HG02571 (cell line): ENCODE measurements around the gene ZNF841.
"Not testable (repeated sequence)": the region's sequence is repeated elsewhere in the genome, so short reads cannot be mapped to it uniquely, and the experiment has no call there.

Experiments
- ATAC-seq: cut with Tn5 transposase; IDR thresholded peaks from one replicate; pipeline ENCODE4 v1.9.1; 2021; ENCODE audit warnings: mild to moderate bottlenecking, moderate library complexity; ENCODE audit not compliant: unreplicated experiment

The ZNF841 gene

GRCh38 chr19:52095172-52096014, at the start of gene ZNF841:
Gene ZNF841, minus strand, starts transcription at chr19:52095765. Its CDS starts 10,964 bp downstream, at chr19:52084801.
- no peak for ATAC-seq

DNA sequence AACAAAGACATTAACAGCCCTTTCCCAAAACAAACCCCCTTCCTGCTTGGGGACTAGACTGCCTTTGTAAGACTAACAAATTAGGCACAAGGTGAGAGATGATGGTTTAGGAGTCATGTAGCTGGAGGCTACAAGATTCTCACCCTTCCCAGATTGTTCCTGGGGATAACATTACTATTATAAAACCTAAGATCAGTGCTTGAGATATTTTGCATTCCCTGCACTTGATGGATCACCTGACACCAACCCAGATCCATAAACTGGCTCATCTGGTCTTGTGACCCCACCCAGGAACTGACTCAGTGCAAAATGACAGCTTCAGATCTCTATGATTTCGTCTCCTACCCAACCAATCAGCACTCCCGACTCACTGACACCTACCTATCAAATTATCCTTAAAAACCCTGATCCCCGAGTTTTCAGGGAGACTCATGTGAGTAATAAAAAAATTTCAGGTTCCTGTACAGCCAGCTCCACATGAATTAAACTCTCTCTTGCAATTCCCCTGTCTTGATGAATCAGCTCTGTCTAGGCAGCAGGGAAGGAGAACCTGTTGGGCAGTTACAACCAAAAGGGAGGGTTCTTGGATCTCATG, 46.5 kb upstream of the ZNF841 start:
- ATAC-seq: no peak

- ATAC-seq: no peak
These were observed 45.6 kb upstream of the ZNF841 start for GRCh38 chr19:52141203-52141602.

- peak; percentile 86 for ATAC-seq
These were observed 44.6 kb upstream of the ZNF841 start for GRCh38 chr19:52140032-52140710.

DNA sequence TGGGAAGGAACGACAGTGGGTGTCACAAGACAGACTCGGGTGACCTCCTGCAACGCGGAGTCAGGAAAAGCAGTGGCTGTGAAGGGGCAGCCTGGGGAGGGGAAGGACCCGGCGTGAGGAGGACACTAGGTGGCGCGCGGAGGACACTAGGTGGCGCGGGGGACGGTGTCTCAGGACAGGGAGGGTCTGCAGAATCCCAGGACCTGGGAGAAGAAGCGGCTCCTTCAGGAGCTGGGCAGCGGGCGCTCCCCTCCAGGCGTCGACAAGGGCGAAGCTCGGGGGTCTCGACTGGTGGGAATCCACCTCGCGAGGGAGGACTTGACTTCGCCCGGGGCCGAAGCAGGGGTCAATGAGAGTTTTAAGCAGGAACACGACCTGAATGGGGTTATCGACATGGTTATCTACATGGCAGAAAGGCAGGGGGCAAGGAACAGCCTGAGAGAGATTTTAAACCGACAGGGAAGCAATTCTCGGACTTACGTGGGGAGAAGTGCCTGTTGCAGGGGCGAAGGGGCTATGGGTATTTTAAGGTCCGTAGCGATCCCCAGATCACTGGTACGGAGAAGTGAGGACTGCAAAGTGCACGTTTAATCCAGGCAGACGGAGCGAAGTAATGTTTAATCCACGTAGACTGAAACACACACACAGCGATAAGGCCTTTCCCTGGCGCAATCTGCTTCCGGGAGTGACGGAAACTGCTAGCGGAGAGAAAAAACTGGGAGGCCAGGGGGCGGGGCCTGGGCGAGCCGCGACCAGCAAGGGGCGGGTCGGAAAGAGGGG, 43.9 kb upstream of the ZNF841 start, which contains the start of gene ZNF616:
TSS of gene ZNF616 (minus strand) at position 687 of the 780 bp plus-strand sequence. CDS start 9,426 bp downstream, outside the sequence.
- peak; percentile 51 for ATAC-seq

- ATAC-seq: no peak
These were observed 43.4 kb upstream of the ZNF841 start for GRCh38 chr19:52138983-52139251.

- ATAC-seq: no peak
These were observed 42.9 kb upstream of the ZNF841 start for GRCh38 chr19:52138278-52138982.

- no peak for ATAC-seq
These were observed 24.7 kb upstream of the ZNF841 start for GRCh38 chr19:52120286-52120685.

DNA sequence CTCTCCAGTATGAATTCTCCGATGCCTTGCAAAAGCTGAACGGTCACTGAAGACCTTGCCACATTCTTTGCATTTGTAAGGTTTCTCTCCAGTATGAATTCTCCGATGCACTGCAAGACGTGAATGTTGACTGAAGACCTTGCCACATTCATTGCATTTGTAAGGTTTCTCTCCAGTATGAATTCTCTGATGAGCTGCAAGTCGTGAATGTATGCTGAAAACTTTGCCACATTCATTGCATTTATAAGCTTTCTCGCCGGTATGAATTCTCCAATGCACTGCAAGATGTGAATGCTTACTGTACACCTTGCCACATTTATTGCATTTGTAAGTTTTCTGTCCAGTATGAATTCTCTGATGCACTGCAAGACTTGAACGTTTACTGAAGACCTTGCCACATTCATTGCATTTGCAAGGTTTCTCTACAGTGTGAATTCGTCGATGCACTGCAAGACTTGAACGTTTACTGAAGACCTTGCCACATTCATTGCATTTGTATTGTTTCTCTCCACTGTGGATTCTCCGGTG, 20.0 kb upstream of the ZNF841 start:
- no peak for ATAC-seq

- no peak for ATAC-seq
These were observed 19.1 kb upstream of the ZNF841 start for GRCh38 chr19:52114691-52115090.

DNA sequence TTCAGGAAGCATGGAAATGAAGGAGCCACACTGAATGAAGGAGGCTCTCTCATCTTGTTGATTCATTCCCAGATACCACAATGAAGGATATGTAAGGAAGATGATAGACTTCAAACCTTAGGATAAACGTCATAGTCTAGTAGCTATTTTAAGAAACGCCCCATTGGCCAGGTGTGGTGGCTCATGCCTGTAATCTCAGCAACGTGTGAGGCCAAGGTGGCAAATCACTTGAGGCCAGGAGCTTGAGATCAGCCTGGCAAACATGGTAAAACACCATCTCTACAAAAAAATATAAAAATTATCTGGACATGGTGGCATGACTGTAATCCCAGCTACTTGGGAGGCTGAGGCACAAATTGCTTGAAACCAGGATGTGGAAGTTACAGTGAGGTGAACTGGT, 17.1 kb upstream of the ZNF841 start:
- no peak for ATAC-seq

DNA sequence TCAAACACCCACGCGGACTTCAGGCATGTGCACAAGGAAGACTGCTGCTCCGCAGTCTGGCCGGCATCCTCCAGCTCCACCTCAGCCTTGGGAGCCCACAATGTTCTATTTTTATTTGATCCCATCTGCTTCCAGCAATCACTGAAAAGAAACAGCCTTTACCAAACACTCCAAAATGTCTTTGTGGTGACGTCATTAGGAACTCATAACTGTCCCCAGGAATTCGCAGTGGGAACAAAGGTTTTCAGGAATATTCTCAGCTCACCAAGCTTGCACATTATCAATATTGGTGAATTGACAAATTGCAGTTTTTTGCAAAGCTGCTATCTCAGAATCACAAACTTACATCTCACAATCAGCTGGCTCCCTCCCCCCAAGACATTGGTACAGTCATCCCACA, 15.2 kb upstream of the ZNF841 start:
- ATAC-seq: no peak

- ATAC-seq: no peak
These were observed 7.2 kb upstream of the ZNF841 start for GRCh38 chr19:52102782-52103181.

- ATAC-seq: no peak
These were observed 6.4 kb upstream of the ZNF841 start for GRCh38 chr19:52101866-52102562.

DNA sequence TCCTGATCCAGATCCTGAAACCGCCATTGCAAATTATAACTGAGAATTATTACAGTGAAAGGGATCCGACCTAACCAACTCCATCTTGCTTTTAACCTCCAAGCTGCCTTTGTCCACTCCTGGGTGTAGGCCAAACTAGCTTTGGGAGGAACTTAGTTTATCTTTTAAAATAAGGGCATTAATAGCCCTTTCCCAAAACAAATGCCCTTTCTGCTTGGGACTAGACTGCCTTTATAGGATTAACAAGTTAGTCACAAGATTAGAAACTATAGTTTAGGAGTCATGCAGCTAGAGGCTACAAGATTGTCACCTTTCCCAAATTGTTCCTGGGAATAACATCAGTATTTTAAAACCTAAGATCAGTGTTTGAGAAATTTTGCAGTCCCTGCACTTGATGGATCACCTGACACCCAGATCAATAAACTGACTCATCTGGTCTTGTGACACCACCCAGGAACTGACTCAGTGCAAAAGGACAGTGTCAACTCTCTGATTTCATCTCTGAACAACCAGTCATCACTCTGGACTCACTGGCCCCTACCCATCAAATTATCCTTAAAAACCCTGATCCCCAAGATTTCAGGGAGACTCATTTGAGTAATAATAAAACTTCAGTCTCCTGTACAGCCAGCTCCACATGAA, 4.1 kb upstream of the ZNF841 start:
- no peak for ATAC-seq

DNA sequence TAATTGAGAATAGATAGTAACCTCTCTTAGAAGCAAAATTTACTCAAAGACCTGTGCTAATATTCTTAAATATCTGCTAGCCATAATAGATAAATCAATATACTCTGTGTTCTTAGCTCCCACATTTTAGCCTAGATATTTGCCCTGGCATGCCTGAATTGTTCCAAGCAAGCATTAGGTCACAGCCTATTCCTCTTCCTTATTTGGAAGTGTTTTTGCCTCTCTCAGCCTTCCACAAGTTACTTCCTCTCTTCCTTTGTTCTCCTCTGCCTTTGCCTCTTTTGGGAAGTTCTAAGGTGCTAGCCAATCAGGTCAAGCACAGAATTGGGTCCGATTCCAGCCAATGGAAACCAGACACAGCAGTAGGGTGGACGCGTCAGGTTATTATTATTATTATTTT, 851 bp upstream of the ZNF841 start:
- not testable (repeated sequence) for ATAC-seq

DNA sequence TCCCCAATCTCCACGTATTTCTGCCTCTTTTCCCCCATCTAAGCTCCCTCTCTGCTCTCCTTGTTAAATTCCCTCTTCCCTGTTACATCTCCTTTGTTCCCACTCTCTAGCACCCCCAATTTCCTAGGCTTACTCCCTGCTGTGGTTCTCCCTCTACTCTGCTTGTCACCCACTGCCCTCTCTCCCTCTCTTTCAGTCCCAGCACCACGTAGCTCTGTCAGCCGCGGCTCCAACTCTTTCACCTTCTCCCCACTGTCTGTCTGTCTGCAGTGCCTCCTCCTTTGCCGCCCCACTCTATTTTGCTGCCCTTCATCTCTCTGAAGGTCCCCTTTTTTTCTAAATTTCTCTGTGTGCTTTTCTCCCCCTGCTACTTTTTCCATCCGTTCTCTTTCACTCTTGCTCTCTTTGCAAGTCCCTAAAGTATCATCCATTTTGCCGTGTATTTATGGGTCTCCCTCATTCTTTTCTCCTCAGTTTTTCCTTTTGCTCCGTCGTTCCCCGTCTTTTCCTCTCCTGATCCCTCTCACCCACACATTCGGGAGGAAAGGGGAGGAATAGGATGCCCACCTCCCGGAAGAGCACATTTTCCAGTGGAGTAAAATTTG, 937 bp downstream of the ZNF841 start:
- no peak for ATAC-seq

DNA sequence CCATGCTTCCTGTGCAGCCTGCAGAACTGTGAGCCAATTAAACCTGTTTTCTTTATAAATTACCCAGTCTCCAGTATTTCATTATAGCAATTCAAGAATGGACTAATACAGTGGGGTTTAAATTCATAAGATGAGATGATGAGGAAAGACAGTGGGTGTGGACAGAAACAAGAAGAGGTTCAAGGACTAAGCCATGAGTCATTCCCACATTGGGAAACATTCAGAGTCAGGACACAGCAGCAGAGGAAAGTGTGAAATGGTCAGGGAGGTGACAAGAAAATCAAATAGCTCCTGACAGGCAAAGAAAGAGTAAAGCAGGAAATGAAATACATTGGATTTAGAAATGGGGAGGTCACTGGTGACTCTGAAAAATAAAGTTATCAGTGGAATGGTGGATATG, 9.1 kb downstream of the ZNF841 start:
- ATAC-seq: no peak

DNA sequence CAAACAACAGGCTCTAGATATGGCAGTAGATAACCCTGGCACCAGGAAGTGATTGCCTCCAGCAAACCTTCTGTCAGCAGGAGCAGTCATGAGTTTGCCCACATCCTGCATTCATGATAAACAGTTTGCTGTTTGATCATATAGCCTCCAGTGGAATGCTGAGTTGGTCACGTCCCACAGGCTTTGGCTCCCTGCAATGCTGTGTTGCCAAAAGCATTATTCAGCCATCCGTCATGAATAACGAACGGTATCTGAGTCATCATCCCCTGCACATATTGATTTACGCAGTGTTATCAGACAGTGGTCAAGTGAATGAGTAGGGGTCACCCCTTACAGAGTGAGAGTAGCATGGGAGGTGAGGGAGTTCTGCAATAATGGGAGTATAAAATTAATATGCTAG, 25.1 kb downstream of the ZNF841 start:
- no peak for ATAC-seq
